GM21360 (cell line): ENCODE results near the gene MPRIP.

Experiments used
- ATAC-seq: cut with Tn5 transposase; IDR thresholded peaks from one replicate; pipeline ENCODE4 v1.9.1; 2021; ENCODE audit warnings: mild to moderate bottlenecking, moderate library complexity; ENCODE audit not compliant: unreplicated experiment

MPRIP gene

GRCh38 chr17:17141860-17142552, 99.7 kb downstream of the MPRIP start:
- no peak for ATAC-seq

- ATAC-seq = no peak
Measured at GRCh38 chr17:17142556-17142955, 100.3 kb downstream of the MPRIP start.

- ATAC-seq = no peak
Measured at GRCh38 chr17:17143501-17143900, 101.2 kb downstream of the MPRIP start.

- ATAC-seq = no peak
Measured at GRCh38 chr17:17144061-17144460, 101.8 kb downstream of the MPRIP start.

GRCh38 chr17:17144916-17145665, 102.8 kb downstream of the MPRIP start:
- ATAC-seq = no peak

GRCh38 chr17:17146786-17147406, 104.6 kb downstream of the MPRIP start:
- ATAC-seq = no peak

GRCh38 chr17:17147821-17148220, 105.6 kb downstream of the MPRIP start:
- ATAC-seq = no peak

- no peak for ATAC-seq
Measured at GRCh38 chr17:17149520-17150447, 107.5 kb downstream of the MPRIP start.

- no peak for ATAC-seq
Measured at GRCh38 chr17:17150448-17150800, 108.2 kb downstream of the MPRIP start.

- no peak for ATAC-seq
Measured at GRCh38 chr17:17151055-17151454, 108.8 kb downstream of the MPRIP start.

- no peak for ATAC-seq
Measured at GRCh38 chr17:17151541-17151940, 109.3 kb downstream of the MPRIP start.

- no peak for ATAC-seq
Measured at GRCh38 chr17:17151962-17152361, 109.7 kb downstream of the MPRIP start.

- no peak for ATAC-seq
Measured at GRCh38 chr17:17152385-17152784, 110.1 kb downstream of the MPRIP start.

- no peak for ATAC-seq
Measured at GRCh38 chr17:17153071-17153470, 110.8 kb downstream of the MPRIP start.

- no peak for ATAC-seq
Measured at GRCh38 chr17:17153709-17154108, 111.5 kb downstream of the MPRIP start.

GRCh38 chr17:17154556-17154955, 112.3 kb downstream of the MPRIP start:
- no peak for ATAC-seq

- ATAC-seq = no peak
Measured at GRCh38 chr17:17154981-17155380, 112.7 kb downstream of the MPRIP start.

GRCh38 chr17:17155568-17155967, 113.3 kb downstream of the MPRIP start:
- ATAC-seq = no peak

GRCh38 chr17:17156107-17156506, 113.8 kb downstream of the MPRIP start:
- ATAC-seq = no peak

- ATAC-seq = no peak
Measured at GRCh38 chr17:17156511-17156910, 114.3 kb downstream of the MPRIP start.

GRCh38 chr17:17157041-17157440, 114.8 kb downstream of the MPRIP start:
- ATAC-seq = no peak
